DLD1 (cell line): ENCODE results near the gene PXN.
"Not testable (repeated sequence)": the region's sequence is repeated elsewhere in the genome, so short reads cannot be mapped to it uniquely, and the experiment has no call there.

Experiments
- in situ Hi-C: cut with HindIII; loops from 2 replicates; pipeline ENCODE4 v1.10.0; 2017; ENCODE audit warnings: low sequenced_read_pairs

Gene PXN

GRCh38 chr12:120262852-120263747 is 2.4 kb downstream of the PXN start:
- in situ Hi-C loops = no loop called here

GRCh38 chr12:120261951-120262851 is 3.3 kb downstream of the PXN start:
- in situ Hi-C loops = no loop called here

- in situ Hi-C loops = no loop called here
These were observed 4.9 kb downstream of the PXN start for GRCh38 chr12:120260607-120261006.

GRCh38 chr12:120259418-120260202 is 5.9 kb downstream of the PXN start:
- in situ Hi-C loops = no loop called here

- in situ Hi-C loops = no loop called here
These were observed 7.1 kb downstream of the PXN start for GRCh38 chr12:120258323-120258896.

- in situ Hi-C loops = no loop called here
These were observed 8.3 kb downstream of the PXN start for GRCh38 chr12:120257041-120257821.

GRCh38 chr12:120254809-120255208 is 10.7 kb downstream of the PXN start:
- in situ Hi-C loops = no loop called here

- in situ Hi-C loops = not testable (repeated sequence)
These were observed 12.2 kb downstream of the PXN start for GRCh38 chr12:120253313-120253712.

- in situ Hi-C loops = no loop called here
These were observed 13.2 kb downstream of the PXN start for GRCh38 chr12:120252071-120252906.

- in situ Hi-C loops = not testable (repeated sequence)
These were observed 14.0 kb downstream of the PXN start for GRCh38 chr12:120251364-120252070.

GRCh38 chr12:120249875-120250795 is 15.4 kb downstream of the PXN start:
- in situ Hi-C loops = no loop called here

- in situ Hi-C loops = no loop called here
These were observed 16.2 kb downstream of the PXN start for GRCh38 chr12:120249266-120249874.

- in situ Hi-C loops = no loop called here
These were observed 17.9 kb downstream of the PXN start for GRCh38 chr12:120247621-120248030.

GRCh38 chr12:120247183-120247582 is 18.3 kb downstream of the PXN start:
- in situ Hi-C loops = no loop called here

- in situ Hi-C loops = not testable (repeated sequence)
These were observed 18.8 kb downstream of the PXN start for GRCh38 chr12:120246705-120247104.

GRCh38 chr12:120242971-120243699 is 22.4 kb downstream of the PXN start:
- in situ Hi-C loops = no loop called here
